H1 (cell line): ENCODE measurements around the gene GPR180.

Experiments used
- CTCF ChIP-seq, 3 experiments: IDR thresholded peaks; 1 replicate in 2 of 3; 2 replicates in 1 of 3; pipeline versions ENCODE4 v1.5.1 to v1.6.1; 2011; ENCODE audit warnings: low read length in 3 of 3, mild to moderate bottlenecking in 3 of 3, inconsistent platforms in 2 of 3, low read depth in 1 of 3, moderate library complexity in 1 of 3; ENCODE audit not compliant: insufficient read depth in 1 of 3; ENCODE audit errors: control extremely low read depth in 1 of 3
- E2F6 ChIP-seq: IDR thresholded peaks from 2 replicates; pipeline ENCODE4 v1.6.1; 2012; ENCODE audit warnings: inconsistent platforms
- EZH2 ChIP-seq: fragments of 200-600 bp; sonication (generic); IDR thresholded peaks from 2 replicates; pipeline ENCODE4 v1.7.1; 2012; ENCODE audit warnings: low read depth, mild to moderate bottlenecking, moderate library complexity, low read length, inconsistent platforms; ENCODE audit not compliant: severe bottlenecking
- GTF2F1 ChIP-seq: IDR thresholded peaks from 2 replicates; pipeline ENCODE4 v1.6.1; 2012; ENCODE audit warnings: low read depth, low read length, improper control_type of control experiment, borderline replicate concordance
- MAFK ChIP-seq: IDR thresholded peaks from 2 replicates; pipeline ENCODE4 v1.6.1; 2012; ENCODE audit warnings: low read depth, mild to moderate bottlenecking, improper control_type of control experiment, low read length
- PHF8 ChIP-seq: fragments of 200-600 bp; sonication (generic); conservative IDR thresholded peaks from 2 replicates; pipeline ENCODE4 v1.7.1; 2012; ENCODE audit warnings: low read depth, mild to moderate bottlenecking, inconsistent platforms, low read length, moderate library complexity
- POLR2A ChIP-seq, 2 experiments: IDR thresholded peaks; 1 replicate in 1 of 2; 2 replicates in 1 of 2; pipeline ENCODE4 v1.6.1; 2011; ENCODE audit warnings: low read depth in 2 of 2, low read length in 2 of 2, mild to moderate bottlenecking in 2 of 2; ENCODE audit errors: control extremely low read depth in 1 of 2
- SIRT6 ChIP-seq: IDR thresholded peaks from one replicate; pipeline ENCODE4 v1.7.1; 2012; ENCODE audit warnings: low read length, inconsistent platforms
- TAF1 ChIP-seq: IDR thresholded peaks from 2 replicates; pipeline ENCODE4 v1.6.1; 2011; ENCODE audit warnings: mild to moderate bottlenecking, low read depth, low read length

GRCh38 chr13:94620286-94620896, 18.7 kb downstream of the GPR180 start:
- no peak for TF ChIP-seq SIRT6
- TF ChIP-seq GTF2F1: no peak
- TF ChIP-seq POLR2A (IDR thresholded peaks at IDR 0.05; ENCODE audit: control extremely low read depth in 1 of 2, low read depth in 2 of 2, low read length in 2 of 2): no peak
- peak; percentile 38 to 80 (median 64) for TF ChIP-seq CTCF (IDR thresholded peaks at IDR 0.05; ENCODE audit: control extremely low read depth in 1 of 3, insufficient read depth in 1 of 3, low read depth in 1 of 3, low read length in 3 of 3)
- TF ChIP-seq PHF8: no peak
- no peak for TF ChIP-seq E2F6
- no peak for TF ChIP-seq MAFK
- no peak for TF ChIP-seq TAF1
- TF ChIP-seq EZH2: no peak
